ENCODE measurements around the gene MUCL1. TPM values are rescaled to one million over a fixed set of nuclear protein-coding genes. Genes with fewer than 3 reads are reported as not detected.

MUCL1 gene
- total and polyA plus RNA-seq, 2 experiments from 2014 or later: not detected

DNA sequence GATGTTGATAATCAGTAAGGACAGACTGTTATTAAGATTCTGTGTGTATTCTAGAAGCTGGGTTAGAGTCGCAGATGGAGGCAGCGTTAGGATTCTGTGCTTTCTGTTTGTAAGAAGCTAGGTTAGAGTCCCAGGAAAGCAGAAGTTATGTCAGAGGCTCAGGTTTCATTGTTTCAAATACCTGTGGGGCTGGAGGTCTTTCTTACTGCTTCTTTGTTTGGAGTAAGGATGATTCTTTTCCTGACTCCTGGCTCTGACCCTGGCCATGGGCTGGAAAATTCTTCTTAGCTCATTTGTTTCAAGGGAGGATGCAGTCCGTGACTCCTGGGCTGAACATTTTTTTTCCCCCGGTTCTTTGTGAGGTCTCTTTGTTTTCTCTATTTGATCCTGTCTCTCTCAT, 5.2 kb downstream of the MUCL1 start:
- Histone ChIP-seq H3K4me1 (ENCODE audit: insufficient read depth) (peaks cover 21% of the 10 kb centered on the region), H3K4me3 (no peak overlapping the region), H3K36me3 (ENCODE audit: insufficient read depth) (no peaks in the 10 kb centered on the region), H3K27me3 (ENCODE audit: insufficient read depth) (peaks cover 21% of the 10 kb centered on the region), H3F3A (replicated peaks; ENCODE audit: low read depth) (no peaks in the 10 kb centered on the region), H3K4me2 (no peak overlapping the region), H3K9me2 (ENCODE audit: insufficient read depth) (no peaks in the 10 kb centered on the region), H2AFZ (no peak overlapping the region), H4K20me1 (replicated peaks; ENCODE audit: insufficient read depth) (no peaks in the 10 kb centered on the region), H3K79me2 (replicated peaks; ENCODE audit: insufficient read depth) (no peaks in the 10 kb centered on the region), H3K27ac (ENCODE audit: low read depth) (no peak overlapping the region)
- DNase-seq (ENCODE audit: low spot score) (peak; percentile 68), ATAC-seq (peak; percentile 84)
- Mint-ChIP-seq H3K27me3 (ENCODE audit: insufficient read depth, low read depth, poor library complexity) (peaks cover 7% of the 10 kb centered on the region), H3K27ac (no peak overlapping the region), H3K9me3 (no peaks in the 10 kb centered on the region), H3K4me1 (peaks cover 28% of the 10 kb centered on the region), H3K36me3 (ENCODE audit: low read depth) (no peaks in the 10 kb centered on the region), H3K4me3 (no peak overlapping the region)
- TF ChIP-seq JUNB (IDR thresholded peaks at IDR 0.05; ENCODE audit: unreplicated experiment) (no peak), ZNF114 (CRISPR knock-in tag; IDR thresholded peaks at IDR 0.05) (no peak), EZH2 (IDR thresholded peaks at IDR 0.05; ENCODE audit: low read depth, unreplicated experiment) (no peak), STAT1 (IDR thresholded peaks at IDR 0.05; ENCODE audit: unreplicated experiment) (no peak), EZH2phosphoT487 (IDR thresholded peaks at IDR 0.05; ENCODE audit: unreplicated experiment) (no peak), CREB1 (CRISPR knock-in tag; IDR thresholded peaks at IDR 0.05; ENCODE audit: low read depth) (no peak), POLR2AphosphoS5 (IDR thresholded peaks at IDR 0.05; ENCODE audit: low read depth) (no peak), NANOG (IDR thresholded peaks at IDR 0.05; ENCODE audit: borderline replicate concordance) (no peak), ZNF331 (CRISPR knock-in tag; IDR thresholded peaks at IDR 0.05; ENCODE audit: low read depth) (no peak)
- TF ChIP-seq, protein P1, sequence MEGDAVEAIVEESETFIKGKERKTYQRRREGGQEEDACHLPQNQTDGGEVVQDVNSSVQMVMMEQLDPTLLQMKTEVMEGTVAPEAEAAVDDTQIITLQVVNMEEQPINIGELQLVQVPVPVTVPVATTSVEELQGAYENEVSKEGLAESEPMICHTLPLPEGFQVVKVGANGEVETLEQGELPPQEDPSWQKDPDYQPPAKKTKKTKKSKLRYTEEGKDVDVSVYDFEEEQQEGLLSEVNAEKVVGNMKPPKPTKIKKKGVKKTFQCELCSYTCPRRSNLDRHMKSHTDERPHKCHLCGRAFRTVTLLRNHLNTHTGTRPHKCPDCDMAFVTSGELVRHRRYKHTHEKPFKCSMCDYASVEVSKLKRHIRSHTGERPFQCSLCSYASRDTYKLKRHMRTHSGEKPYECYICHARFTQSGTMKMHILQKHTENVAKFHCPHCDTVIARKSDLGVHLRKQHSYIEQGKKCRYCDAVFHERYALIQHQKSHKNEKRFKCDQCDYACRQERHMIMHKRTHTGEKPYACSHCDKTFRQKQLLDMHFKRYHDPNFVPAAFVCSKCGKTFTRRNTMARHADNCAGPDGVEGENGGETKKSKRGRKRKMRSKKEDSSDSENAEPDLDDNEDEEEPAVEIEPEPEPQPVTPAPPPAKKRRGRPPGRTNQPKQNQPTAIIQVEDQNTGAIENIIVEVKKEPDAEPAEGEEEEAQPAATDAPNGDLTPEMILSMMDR (conservative IDR thresholded peaks at IDR 0.05; ENCODE audit: low read depth in 2 of 2): no peak
- TF ChIP-seq, protein P2, sequence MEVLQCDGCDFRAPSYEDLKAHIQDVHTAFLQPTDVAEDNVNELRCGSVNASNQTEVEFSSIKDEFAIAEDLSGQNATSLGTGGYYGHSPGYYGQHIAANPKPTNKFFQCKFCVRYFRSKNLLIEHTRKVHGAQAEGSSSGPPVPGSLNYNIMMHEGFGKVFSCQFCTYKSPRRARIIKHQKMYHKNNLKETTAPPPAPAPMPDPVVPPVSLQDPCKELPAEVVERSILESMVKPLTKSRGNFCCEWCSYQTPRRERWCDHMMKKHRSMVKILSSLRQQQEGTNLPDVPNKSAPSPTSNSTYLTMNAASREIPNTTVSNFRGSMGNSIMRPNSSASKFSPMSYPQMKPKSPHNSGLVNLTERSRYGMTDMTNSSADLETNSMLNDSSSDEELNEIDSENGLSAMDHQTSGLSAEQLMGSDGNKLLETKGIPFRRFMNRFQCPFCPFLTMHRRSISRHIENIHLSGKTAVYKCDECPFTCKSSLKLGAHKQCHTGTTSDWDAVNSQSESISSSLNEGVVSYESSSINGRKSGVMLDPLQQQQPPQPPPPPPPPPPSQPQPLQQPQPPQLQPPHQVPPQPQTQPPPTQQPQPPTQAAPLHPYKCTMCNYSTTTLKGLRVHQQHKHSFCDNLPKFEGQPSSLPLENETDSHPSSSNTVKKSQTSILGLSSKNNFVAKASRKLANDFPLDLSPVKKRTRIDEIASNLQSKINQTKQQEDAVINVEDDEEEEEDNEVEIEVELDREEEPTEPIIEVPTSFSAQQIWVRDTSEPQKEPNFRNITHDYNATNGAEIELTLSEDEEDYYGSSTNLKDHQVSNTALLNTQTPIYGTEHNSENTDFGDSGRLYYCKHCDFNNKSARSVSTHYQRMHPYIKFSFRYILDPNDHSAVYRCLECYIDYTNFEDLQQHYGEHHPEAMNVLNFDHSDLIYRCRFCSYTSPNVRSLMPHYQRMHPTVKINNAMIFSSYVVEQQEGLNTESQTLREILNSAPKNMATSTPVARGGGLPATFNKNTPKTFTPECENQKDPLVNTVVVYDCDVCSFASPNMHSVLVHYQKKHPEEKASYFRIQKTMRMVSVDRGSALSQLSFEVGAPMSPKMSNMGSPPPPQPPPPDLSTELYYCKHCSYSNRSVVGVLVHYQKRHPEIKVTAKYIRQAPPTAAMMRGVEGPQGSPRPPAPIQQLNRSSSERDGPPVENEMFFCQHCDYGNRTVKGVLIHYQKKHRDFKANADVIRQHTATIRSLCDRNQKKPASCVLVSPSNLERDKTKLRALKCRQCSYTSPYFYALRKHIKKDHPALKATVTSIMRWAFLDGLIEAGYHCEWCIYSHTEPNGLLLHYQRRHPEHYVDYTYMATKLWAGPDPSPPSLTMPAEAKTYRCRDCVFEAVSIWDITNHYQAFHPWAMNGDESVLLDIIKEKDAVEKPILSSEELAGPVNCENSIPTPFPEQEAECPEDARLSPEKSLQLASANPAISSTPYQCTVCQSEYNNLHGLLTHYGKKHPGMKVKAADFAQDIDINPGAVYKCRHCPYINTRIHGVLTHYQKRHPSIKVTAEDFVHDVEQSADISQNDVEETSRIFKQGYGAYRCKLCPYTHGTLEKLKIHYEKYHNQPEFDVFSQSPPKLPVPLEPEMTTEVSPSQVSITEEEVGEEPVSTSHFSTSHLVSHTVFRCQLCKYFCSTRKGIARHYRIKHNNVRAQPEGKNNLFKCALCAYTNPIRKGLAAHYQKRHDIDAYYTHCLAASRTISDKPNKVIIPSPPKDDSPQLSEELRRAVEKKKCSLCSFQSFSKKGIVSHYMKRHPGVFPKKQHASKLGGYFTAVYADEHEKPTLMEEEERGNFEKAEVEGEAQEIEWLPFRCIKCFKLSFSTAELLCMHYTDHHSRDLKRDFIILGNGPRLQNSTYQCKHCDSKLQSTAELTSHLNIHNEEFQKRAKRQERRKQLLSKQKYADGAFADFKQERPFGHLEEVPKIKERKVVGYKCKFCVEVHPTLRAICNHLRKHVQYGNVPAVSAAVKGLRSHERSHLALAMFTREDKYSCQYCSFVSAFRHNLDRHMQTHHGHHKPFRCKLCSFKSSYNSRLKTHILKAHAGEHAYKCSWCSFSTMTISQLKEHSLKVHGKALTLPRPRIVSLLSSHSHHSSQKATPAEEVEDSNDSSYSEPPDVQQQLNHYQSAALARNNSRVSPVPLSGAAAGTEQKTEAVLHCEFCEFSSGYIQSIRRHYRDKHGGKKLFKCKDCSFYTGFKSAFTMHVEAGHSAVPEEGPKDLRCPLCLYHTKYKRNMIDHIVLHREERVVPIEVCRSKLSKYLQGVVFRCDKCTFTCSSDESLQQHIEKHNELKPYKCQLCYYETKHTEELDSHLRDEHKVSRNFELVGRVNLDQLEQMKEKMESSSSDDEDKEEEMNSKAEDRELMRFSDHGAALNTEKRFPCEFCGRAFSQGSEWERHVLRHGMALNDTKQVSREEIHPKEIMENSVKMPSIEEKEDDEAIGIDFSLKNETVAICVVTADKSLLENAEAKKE (CRISPR knock-in tag; IDR thresholded peaks at IDR 0.05): no peak
- TF ChIP-seq, protein P3, sequence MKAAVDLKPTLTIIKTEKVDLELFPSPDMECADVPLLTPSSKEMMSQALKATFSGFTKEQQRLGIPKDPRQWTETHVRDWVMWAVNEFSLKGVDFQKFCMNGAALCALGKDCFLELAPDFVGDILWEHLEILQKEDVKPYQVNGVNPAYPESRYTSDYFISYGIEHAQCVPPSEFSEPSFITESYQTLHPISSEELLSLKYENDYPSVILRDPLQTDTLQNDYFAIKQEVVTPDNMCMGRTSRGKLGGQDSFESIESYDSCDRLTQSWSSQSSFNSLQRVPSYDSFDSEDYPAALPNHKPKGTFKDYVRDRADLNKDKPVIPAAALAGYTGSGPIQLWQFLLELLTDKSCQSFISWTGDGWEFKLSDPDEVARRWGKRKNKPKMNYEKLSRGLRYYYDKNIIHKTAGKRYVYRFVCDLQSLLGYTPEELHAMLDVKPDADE (IDR thresholded peaks at IDR 0.05): no peak
- TF ChIP-seq, protein P4, sequence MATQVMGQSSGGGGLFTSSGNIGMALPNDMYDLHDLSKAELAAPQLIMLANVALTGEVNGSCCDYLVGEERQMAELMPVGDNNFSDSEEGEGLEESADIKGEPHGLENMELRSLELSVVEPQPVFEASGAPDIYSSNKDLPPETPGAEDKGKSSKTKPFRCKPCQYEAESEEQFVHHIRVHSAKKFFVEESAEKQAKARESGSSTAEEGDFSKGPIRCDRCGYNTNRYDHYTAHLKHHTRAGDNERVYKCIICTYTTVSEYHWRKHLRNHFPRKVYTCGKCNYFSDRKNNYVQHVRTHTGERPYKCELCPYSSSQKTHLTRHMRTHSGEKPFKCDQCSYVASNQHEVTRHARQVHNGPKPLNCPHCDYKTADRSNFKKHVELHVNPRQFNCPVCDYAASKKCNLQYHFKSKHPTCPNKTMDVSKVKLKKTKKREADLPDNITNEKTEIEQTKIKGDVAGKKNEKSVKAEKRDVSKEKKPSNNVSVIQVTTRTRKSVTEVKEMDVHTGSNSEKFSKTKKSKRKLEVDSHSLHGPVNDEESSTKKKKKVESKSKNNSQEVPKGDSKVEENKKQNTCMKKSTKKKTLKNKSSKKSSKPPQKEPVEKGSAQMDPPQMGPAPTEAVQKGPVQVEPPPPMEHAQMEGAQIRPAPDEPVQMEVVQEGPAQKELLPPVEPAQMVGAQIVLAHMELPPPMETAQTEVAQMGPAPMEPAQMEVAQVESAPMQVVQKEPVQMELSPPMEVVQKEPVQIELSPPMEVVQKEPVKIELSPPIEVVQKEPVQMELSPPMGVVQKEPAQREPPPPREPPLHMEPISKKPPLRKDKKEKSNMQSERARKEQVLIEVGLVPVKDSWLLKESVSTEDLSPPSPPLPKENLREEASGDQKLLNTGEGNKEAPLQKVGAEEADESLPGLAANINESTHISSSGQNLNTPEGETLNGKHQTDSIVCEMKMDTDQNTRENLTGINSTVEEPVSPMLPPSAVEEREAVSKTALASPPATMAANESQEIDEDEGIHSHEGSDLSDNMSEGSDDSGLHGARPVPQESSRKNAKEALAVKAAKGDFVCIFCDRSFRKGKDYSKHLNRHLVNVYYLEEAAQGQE (IDR thresholded peaks at IDR 0.05; ENCODE audit: unreplicated experiment): no peak
